Measurements from ENCODE around the gene CASZ1.

The CASZ1 gene

GRCh38 chr1:10745383-10745782 is 51.1 kb downstream of the CASZ1 start:
- no peaks in the 10 kb centered on the region for H4K20me1 ChIP-seq (ENCODE audit: insufficient read depth)
- no peak overlapping the region for H3K27ac ChIP-seq
- H3K4me1 ChIP-seq (ENCODE audit: low read depth, poor library complexity, severe bottlenecking): no peaks in the 10 kb centered on the region
- no peak overlapping the region for H2AFZ ChIP-seq (ENCODE audit: low read depth)
- no peak overlapping the region for H3K9ac ChIP-seq
- H3K79me2 ChIP-seq (ENCODE audit: insufficient read depth, low read depth): no peaks in the 10 kb centered on the region
- peaks cover 94% of the 10 kb centered on the region for H3K27me3 ChIP-seq (ENCODE audit: insufficient read depth, low read depth)
- no peaks in the 10 kb centered on the region for H3K36me3 ChIP-seq (ENCODE audit: insufficient read depth)
- no peak for TF ChIP-seq CTCF (conservative IDR thresholded peaks at IDR 0.05; ENCODE audit: low read depth, low read length)
- H3K4me2 ChIP-seq: no peak overlapping the region
- no peak overlapping the region for H3K4me3 ChIP-seq (IDR thresholded peaks at IDR 0.05; ENCODE audit: insufficient read depth, low read depth, low read length)

DNA sequence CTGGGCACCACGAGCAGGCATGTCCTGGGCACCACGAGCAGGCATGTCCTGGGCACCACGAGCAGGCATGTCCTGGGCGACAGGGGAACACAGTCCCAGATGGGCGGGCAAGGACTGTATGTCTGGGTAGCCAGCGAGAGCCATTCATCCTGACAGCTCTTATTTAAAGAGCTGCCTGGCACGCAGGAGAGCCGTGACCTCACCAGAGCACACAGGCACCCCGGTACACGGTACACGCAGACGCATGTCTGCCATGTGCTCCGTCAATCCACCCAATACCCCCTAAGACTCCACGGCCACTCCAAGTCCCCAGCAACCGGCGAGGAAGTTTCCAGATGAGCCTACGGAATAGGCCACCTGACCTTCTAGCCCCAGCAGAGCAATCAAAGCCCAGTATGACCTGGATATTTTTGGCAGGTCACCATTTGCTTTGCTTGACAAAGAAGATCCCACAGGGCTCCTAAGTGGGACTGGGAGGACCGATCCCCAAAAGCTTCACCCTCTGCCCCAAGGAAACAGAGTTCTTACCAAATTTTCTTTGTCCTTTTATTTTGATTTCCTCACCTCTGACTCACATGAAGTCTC is 51.7 kb downstream of the CASZ1 start:
- Histone ChIP-seq H3K79me2 (ENCODE audit: insufficient read depth, low read depth) (no peaks in the 10 kb centered on the region), H3K4me3 (IDR thresholded peaks at IDR 0.05; ENCODE audit: insufficient read depth, low read depth, low read length) (no peak overlapping the region), H4K20me1 (ENCODE audit: insufficient read depth) (no peaks in the 10 kb centered on the region), H3K36me3 (ENCODE audit: insufficient read depth) (no peaks in the 10 kb centered on the region), H3K27me3 (ENCODE audit: insufficient read depth, low read depth) (peaks cover 94% of the 10 kb centered on the region), H3K27ac (no peak overlapping the region), H3K9ac (no peak overlapping the region), H3K4me1 (ENCODE audit: low read depth, poor library complexity, severe bottlenecking) (no peaks in the 10 kb centered on the region), H3K4me2 (no peak overlapping the region), H2AFZ (ENCODE audit: low read depth) (no peak overlapping the region)
- TF ChIP-seq CTCF (conservative IDR thresholded peaks at IDR 0.05; ENCODE audit: low read depth, low read length): no peak

- H3K27me3 ChIP-seq (ENCODE audit: insufficient read depth, low read depth): peaks cover 94% of the 10 kb centered on the region
- TF ChIP-seq CTCF (conservative IDR thresholded peaks at IDR 0.05; ENCODE audit: low read depth, low read length): no peak
- H4K20me1 ChIP-seq (ENCODE audit: insufficient read depth): no peaks in the 10 kb centered on the region
- no peaks in the 10 kb centered on the region for H3K36me3 ChIP-seq (ENCODE audit: insufficient read depth)
- no peak overlapping the region for H3K27ac ChIP-seq
- H3K4me1 ChIP-seq (ENCODE audit: low read depth, poor library complexity, severe bottlenecking): no peaks in the 10 kb centered on the region
- H3K4me2 ChIP-seq: no peak overlapping the region
- H3K79me2 ChIP-seq (ENCODE audit: insufficient read depth, low read depth): no peaks in the 10 kb centered on the region
- H3K4me3 ChIP-seq (IDR thresholded peaks at IDR 0.05; ENCODE audit: insufficient read depth, low read depth, low read length): no peak overlapping the region
- H3K9ac ChIP-seq: no peak overlapping the region
- no peak overlapping the region for H2AFZ ChIP-seq (ENCODE audit: low read depth)
Measured at GRCh38 chr1:10744029-10744428, 52.4 kb downstream of the CASZ1 start.

DNA sequence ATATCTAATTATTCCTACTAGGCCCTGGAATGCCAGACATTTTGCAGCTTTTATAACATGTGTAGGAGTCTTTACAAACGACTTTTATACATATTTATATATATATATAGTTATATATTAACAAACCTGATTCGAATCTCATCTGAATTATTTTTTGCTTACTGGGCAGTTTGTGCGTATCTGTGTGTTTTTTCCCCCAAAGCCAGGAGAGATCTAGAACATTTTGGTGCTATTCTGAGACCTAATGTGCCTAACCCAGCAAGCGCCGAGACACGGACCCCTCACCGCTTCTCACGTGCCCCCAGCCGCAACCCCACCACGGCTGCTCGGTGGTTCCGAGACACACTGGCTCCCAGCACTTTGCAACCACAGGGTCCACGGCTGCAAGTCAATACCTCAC is 54.8 kb downstream of the CASZ1 start:
- Histone ChIP-seq H3K9ac (no peak overlapping the region), H3K27ac (no peak overlapping the region), H3K27me3 (ENCODE audit: insufficient read depth, low read depth) (peaks cover 93% of the 10 kb centered on the region), H4K20me1 (ENCODE audit: insufficient read depth) (no peaks in the 10 kb centered on the region), H3K4me1 (ENCODE audit: low read depth, poor library complexity, severe bottlenecking) (no peaks in the 10 kb centered on the region), H3K79me2 (ENCODE audit: insufficient read depth, low read depth) (no peaks in the 10 kb centered on the region), H3K36me3 (ENCODE audit: insufficient read depth) (no peaks in the 10 kb centered on the region), H2AFZ (ENCODE audit: low read depth) (no peak overlapping the region), H3K4me2 (no peak overlapping the region), H3K4me3 (IDR thresholded peaks at IDR 0.05; ENCODE audit: insufficient read depth, low read depth, low read length) (no peak overlapping the region)
- no peak for TF ChIP-seq CTCF (conservative IDR thresholded peaks at IDR 0.05; ENCODE audit: low read depth, low read length)
